Aorta (tissue), 5 donors: Measurements from ENCODE around the gene PNMA6E. TPM values are rescaled to one million over a fixed set of nuclear protein-coding genes. Genes with fewer than 3 reads are reported as not detected.

Source experiments
- ATAC-seq: fragments of 200-7000 bp; cut with Tn5 transposase; one replicate; pipeline ENCODE4 v1.9.1; 2022; ENCODE audit warnings: moderate library complexity; ENCODE audit not compliant: low FRiP score
- DNase-seq, 2 donors: peaks; one replicate each; pipeline ENCODE4 v3.0.0-alpha.2; 2020
- H3K27ac ChIP-seq, 2 donors: one replicate each; pipeline ENCODE4 v1.5.1; 2013; ENCODE audit warnings: low read length in 2 of 2, mild to moderate bottlenecking in 2 of 2, moderate library complexity in 2 of 2, control low read depth in 1 of 2, inconsistent platforms in 1 of 2, low read depth in 1 of 2
- H3K27me3 ChIP-seq, 2 donors: one replicate each; pipeline ENCODE4 v1.6.1; 2013; ENCODE audit warnings: control low read depth in 1 of 2, low read length in 1 of 2, mild to moderate bottlenecking in 1 of 2, moderate library complexity in 1 of 2; ENCODE audit not compliant: insufficient read depth in 2 of 2, control insufficient read depth in 1 of 2
- H3K36me3 ChIP-seq, 2 donors: one replicate each; pipeline ENCODE4 v1.6.1; 2013; ENCODE audit warnings: control low read depth in 1 of 2, low read length in 1 of 2, mild to moderate bottlenecking in 1 of 2; ENCODE audit not compliant: insufficient read depth in 2 of 2, control insufficient read depth in 1 of 2
- H3K4me1 ChIP-seq, 2 donors: one replicate each; pipeline ENCODE4 v1.6.1; 2013; ENCODE audit warnings: low read length in 2 of 2, control low read depth in 1 of 2, mild to moderate bottlenecking in 1 of 2, moderate library complexity in 1 of 2; ENCODE audit not compliant: insufficient read depth in 2 of 2, control insufficient read depth in 1 of 2
- H3K4me3 ChIP-seq, 2 donors: one replicate each; pipeline ENCODE4 v1.5.1; 2013; ENCODE audit warnings: low read length in 2 of 2, control low read depth in 1 of 2, mild to moderate bottlenecking in 1 of 2
- H3K9me3 ChIP-seq: one replicate; pipeline ENCODE4 v1.6.1; 2013; ENCODE audit warnings: mild to moderate bottlenecking, low read length; ENCODE audit not compliant: control insufficient read depth
- WGBS, 2 donors: extraction: QIAGEN DNeasy Blood & Tissue Kit; methylation state at CpG; one replicate each; pipeline ENCODE4 v1.1.7; 2013; 5-methylcytosine and 5-hydroxymethylcytosine counted together
- intact Hi-C, 2 donors: fragments of 100-400 bp; cut with DNase I; formaldehyde crosslinking; loops; one replicate each; pipeline versions ENCODE4 v1.14.2 to v1.15.0; 2022
- polyA plus RNA-seq, 2 donors: library from polyadenylated mRNA; stranded (reverse); fragments of 200-250 nt; gene quantifications; one replicate each; pipeline ENCODE4 v1.2.3, GENCODE V29; 2013
- total RNA-seq, 2 donors: library from RNA; stranded (reverse); fragmentation: NEBNext Ultra II Directional; extraction: Animal tissue kit (Norgen Biotek cat#: 25700); gene quantifications; one replicate each; pipeline ENCODE4 v1.2.1, GENCODE V29; 2021
- donor health status: healthy with polysubstance abuse.
- donor health status: Bipolar disorder and iron deficiency.
- donor health status: DM: no; HTN: no; CAD: no.
- donor health status: DM: no; HTN: no; CAD: no.
- donor health status: DM: yes; HTN: yes; CAD: no.

The PNMA6E gene
- total and polyA plus RNA-seq, 4 donors = not detected

- Histone ChIP-seq H3K4me1 (no peaks in the 10 kb centered on the region), H3K36me3 (peaks cover 0 to 1% of the 10 kb centered on the region in 2 donors), H3K4me3 (no peak within 1 kb of the TSS), H3K9me3 (no peaks in the 10 kb centered on the region), H3K27ac (no peak within 1 kb of the TSS), H3K27me3 (no peaks in the 10 kb centered on the region)
- 88 to 90% methylated on average over 29 to 30 of the region's 30 CpGs for WGBS, 2 donors
- ATAC-seq (no peak), DNase-seq (peak in 1 of 2 donors; percentile 67)
- intact Hi-C loops = no loop called here
These were observed 44.9 kb upstream of the PNMA6E start, which contains the start of gene TREX2 for GRCh38 chrX:153445856-153446635. TREX2 (minus strand) TSS chrX:153446056; CDS start chrX:153445430, 626 bp downstream.

- DNase-seq (peak in 1 of 2 donors; percentile 74), ATAC-seq (no peak)
- Histone ChIP-seq H3K36me3 (peaks cover 0 to 1% of the 10 kb centered on the region in 2 donors), H3K9me3 (no peaks in the 10 kb centered on the region), H3K27me3 (no peaks in the 10 kb centered on the region), H3K27ac (no peak overlapping the region), H3K4me3 (no peak overlapping the region), H3K4me1 (no peaks in the 10 kb centered on the region)
- intact Hi-C loops = no loop called here
- 88 to 89% methylated on average over 35 of the region's 35 CpGs for WGBS, 2 donors
These were observed 44.1 kb upstream of the PNMA6E start for GRCh38 chrX:153445106-153445855.

- 87 to 88% methylated on average over 37 of the region's 37 CpGs for WGBS, 2 donors
- Histone ChIP-seq H3K9me3 (no peaks in the 10 kb centered on the region), H3K4me3 (no peak overlapping the region), H3K27ac (no peak overlapping the region), H3K36me3 (no peaks in the 10 kb centered on the region), H3K4me1 (no peaks in the 10 kb centered on the region), H3K27me3 (no peaks in the 10 kb centered on the region)
- intact Hi-C loops = no loop called here
- peak in 1 of 2 donors; percentile 71 for DNase-seq
- ATAC-seq = no peak
These were observed 43.3 kb upstream of the PNMA6E start for GRCh38 chrX:153444333-153445011.

GRCh38 chrX:153443476-153444332 is 42.6 kb upstream of the PNMA6E start:
- ATAC-seq = peak; percentile 8
- intact Hi-C loops = no loop called here
- no peaks in the 10 kb centered on the region for H3K4me1 ChIP-seq

GRCh38 chrX:153442463-153442862 is 41.3 kb upstream of the PNMA6E start:
- Histone ChIP-seq H3K4me3 (no peak overlapping the region), H3K36me3 (no peaks in the 10 kb centered on the region), H3K4me1 (no peaks in the 10 kb centered on the region), H3K9me3 (no peaks in the 10 kb centered on the region), H3K27me3 (no peaks in the 10 kb centered on the region), H3K27ac (no peak overlapping the region)
- intact Hi-C loops = no loop called here
- DNase-seq (peak in 1 of 2 donors; percentile 23), ATAC-seq (no peak)
- 73 to 76% methylated on average over 5 of the region's 5 CpGs for WGBS, 2 donors

More at GRCh38 chrX:153443476-153444332, 42.6 kb upstream of the PNMA6E start:
- DNase-seq = peak in 1 of 2 donors; percentile 72
- Histone ChIP-seq H3K9me3 (no peaks in the 10 kb centered on the region), H3K27me3 (no peaks in the 10 kb centered on the region), H3K36me3 (no peaks in the 10 kb centered on the region), H3K27ac (no peak overlapping the region), H3K4me3 (no peak overlapping the region)
- WGBS, 2 donors = 85 to 91% methylated on average over 25 of the region's 25 CpGs

- DNase-seq (peak in 1 of 2 donors; percentile 34), ATAC-seq (no peak)
- H3K36me3 ChIP-seq = no peaks in the 10 kb centered on the region
- no peak overlapping the region for H3K27ac ChIP-seq
- 60 to 75% methylated on average over 9 of the region's 9 CpGs for WGBS, 2 donors
- H3K4me3 ChIP-seq = no peak overlapping the region
- intact Hi-C loops = no loop called here
- no peaks in the 10 kb centered on the region for H3K27me3 ChIP-seq
- no peaks in the 10 kb centered on the region for H3K9me3 ChIP-seq
- no peaks in the 10 kb centered on the region for H3K4me1 ChIP-seq
These were observed 40.8 kb upstream of the PNMA6E start for GRCh38 chrX:153441981-153442380.

- 44 to 74% methylated on average over 7 of the region's 7 CpGs for WGBS, 2 donors
- DNase-seq (peak in 1 of 2 donors; percentile 9), ATAC-seq (no peak)
- Histone ChIP-seq H3K36me3 (no peaks in the 10 kb centered on the region), H3K27me3 (no peaks in the 10 kb centered on the region), H3K4me1 (no peaks in the 10 kb centered on the region), H3K27ac (no peak overlapping the region), H3K9me3 (no peaks in the 10 kb centered on the region), H3K4me3 (no peak overlapping the region)
- intact Hi-C loops = no loop called here
These were observed 40.1 kb upstream of the PNMA6E start for GRCh38 chrX:153441296-153441695.
